Coronary artery (tissue), 2 donors: ENCODE measurements around the gene TUBG2.

Experiments used
- DNase-seq: peaks from one replicate; pipeline ENCODE4 v3.0.0-alpha.2; 2017; ENCODE audit warnings: low spot score
- H3K27ac ChIP-seq, 2 donors: fragments of 200-600 bp; sonication (generic); one replicate each; pipeline ENCODE4 v1.5.1; 2016 to 2019
- H3K4me3 ChIP-seq: fragments of 200-600 bp; sonication (generic); 2 replicates; pipeline ENCODE4 v1.5.1; 2016; ENCODE audit warnings: mild to moderate bottlenecking, moderate library complexity
- CTCF ChIP-seq: fragments of 200-600 bp; sonication (generic); IDR thresholded peaks from one replicate; pipeline ENCODE4 v1.5.1; 2019; ENCODE audit warnings: antibody characterized with exemption

TUBG2 gene

GRCh38 chr17:42704837-42705494 lies 45.9 kb downstream of the TUBG2 start:
- no peak for DNase-seq
- H3K4me3 ChIP-seq: no peak overlapping the region
- TF ChIP-seq CTCF: no peak
- H3K27ac ChIP-seq: no peak overlapping the region

- no peak for TF ChIP-seq CTCF
- H3K27ac ChIP-seq: no peak overlapping the region
- no peak for DNase-seq
- H3K4me3 ChIP-seq: no peak overlapping the region
Measured at GRCh38 chr17:42706732-42707131, 47.6 kb downstream of the TUBG2 start.

GRCh38 chr17:42708588-42708987 lies 49.5 kb downstream of the TUBG2 start:
- H3K27ac ChIP-seq: no peak overlapping the region
- DNase-seq: no peak
- no peak for TF ChIP-seq CTCF
- no peak overlapping the region for H3K4me3 ChIP-seq

- no peak overlapping the region for H3K27ac ChIP-seq
- no peak for DNase-seq
Measured at GRCh38 chr17:42709561-42709960, 50.5 kb downstream of the TUBG2 start.

More at GRCh38 chr17:42709561-42709960, 50.5 kb downstream of the TUBG2 start:
- no peak for TF ChIP-seq CTCF
- no peak overlapping the region for H3K4me3 ChIP-seq
